Stimulated activated CD4-positive, alpha-beta T cell treated with anti-CD3 and anti-CD28 coated beads, Interleukin-4, amount 100 ng/mL, for 1 hour (primary cell): ENCODE data around the gene SLC28A1.

Experiments used
- DNase-seq: peaks from one replicate; pipeline ENCODE4 v3.0.0-alpha.2; 2020

The SLC28A1 gene

GRCh38 chr15:84946772-84947489 is 62.5 kb downstream of the SLC28A1 start:
- no peak for DNase-seq

- DNase-seq, result no peak
Observed at GRCh38 chr15:84947947-84948830, 63.7 kb downstream of the SLC28A1 start.

GRCh38 chr15:84949043-84949442 is 64.6 kb downstream of the SLC28A1 start:
- no peak for DNase-seq

GRCh38 chr15:84949845-84950569 is 65.5 kb downstream of the SLC28A1 start:
- no peak for DNase-seq

GRCh38 chr15:84950570-84951111 is 66.2 kb downstream of the SLC28A1 start:
- no peak for DNase-seq

GRCh38 chr15:84951736-84952135 is 67.3 kb downstream of the SLC28A1 start:
- DNase-seq, result no peak

GRCh38 chr15:84953136-84953535 is 68.7 kb downstream of the SLC28A1 start:
- DNase-seq, result no peak

- DNase-seq, result no peak
Observed at GRCh38 chr15:84953726-84954125, 69.3 kb downstream of the SLC28A1 start.

GRCh38 chr15:84955089-84955848 is 70.8 kb downstream of the SLC28A1 start:
- peak; percentile 35 for DNase-seq

- DNase-seq, result no peak
Observed at GRCh38 chr15:84956199-84956598, 71.7 kb downstream of the SLC28A1 start.

GRCh38 chr15:84960391-84961113 is 76.1 kb downstream of the SLC28A1 start:
- DNase-seq, result no peak

- no peak for DNase-seq
Observed at GRCh38 chr15:84961114-84961452, 76.6 kb downstream of the SLC28A1 start.

- DNase-seq, result no peak
Observed at GRCh38 chr15:84961707-84962106, 77.2 kb downstream of the SLC28A1 start.

GRCh38 chr15:84962955-84963354 is 78.5 kb downstream of the SLC28A1 start:
- DNase-seq, result no peak

- no peak for DNase-seq
Observed at GRCh38 chr15:84967380-84967779, 82.9 kb downstream of the SLC28A1 start.

- no peak for DNase-seq
Observed at GRCh38 chr15:84968301-84968700, 83.8 kb downstream of the SLC28A1 start.

GRCh38 chr15:84969257-84969656 is 84.8 kb downstream of the SLC28A1 start:
- no peak for DNase-seq

- no peak for DNase-seq
Observed at GRCh38 chr15:84970843-84971242, 86.4 kb downstream of the SLC28A1 start.

GRCh38 chr15:84973492-84974460 is 89.3 kb downstream of the SLC28A1 start:
- no peak for DNase-seq

GRCh38 chr15:84975871-84976351 is 91.4 kb downstream of the SLC28A1 start:
- no peak for DNase-seq
